Fibroblast of mammary gland (primary cell): ENCODE data around the gene HIBCH.
A peak's percentile ranks its signal among the peaks of the same experiment; 100 is the strongest.
"Not testable (repeated sequence)": the region's sequence is repeated elsewhere in the genome, so short reads cannot be mapped to it uniquely, and the experiment has no call there.

ENCODE experiments used
- DNase-seq: peaks from one replicate; pipeline ENCODE4 v3.0.0-alpha.2; 2010; ENCODE audit warnings: low read depth
- H3K4me3 ChIP-seq: 2 replicates; pipeline ENCODE4 v1.5.1; 2011; ENCODE audit warnings: low read depth, mild to moderate bottlenecking, low read length, moderate library complexity; ENCODE audit not compliant: control insufficient read depth
- TF ChIP-seq, protein P1 (sequence below): conservative IDR thresholded peaks from 2 replicates; pipeline ENCODE4 v1.5.1; 2011; ENCODE audit warnings: low read depth, low read length, inconsistent platforms; ENCODE audit not compliant: control insufficient read depth, insufficient read depth

Gene HIBCH

DNA sequence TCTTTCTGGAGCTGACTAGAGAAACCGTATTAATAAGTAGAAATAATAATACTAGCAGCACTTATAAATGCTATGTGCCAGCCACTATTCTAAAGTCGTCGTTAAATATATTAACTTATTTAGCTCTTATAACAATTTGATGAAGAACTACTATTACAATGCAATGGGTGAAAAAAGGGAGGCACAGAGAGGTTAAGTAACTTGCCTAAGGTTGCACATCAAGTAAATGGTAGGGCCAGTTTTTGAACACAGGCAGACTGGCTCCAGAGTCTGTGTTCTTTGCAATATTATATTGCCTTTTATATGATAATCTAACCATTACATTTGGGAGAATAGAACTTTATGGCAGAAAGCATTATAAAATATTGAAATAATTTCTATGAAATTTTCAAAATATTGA lies 41.3 kb upstream of the HIBCH start:
- no peak overlapping the region for H3K4me3 ChIP-seq
- DNase-seq: no peak
- TF ChIP-seq, protein P1, sequence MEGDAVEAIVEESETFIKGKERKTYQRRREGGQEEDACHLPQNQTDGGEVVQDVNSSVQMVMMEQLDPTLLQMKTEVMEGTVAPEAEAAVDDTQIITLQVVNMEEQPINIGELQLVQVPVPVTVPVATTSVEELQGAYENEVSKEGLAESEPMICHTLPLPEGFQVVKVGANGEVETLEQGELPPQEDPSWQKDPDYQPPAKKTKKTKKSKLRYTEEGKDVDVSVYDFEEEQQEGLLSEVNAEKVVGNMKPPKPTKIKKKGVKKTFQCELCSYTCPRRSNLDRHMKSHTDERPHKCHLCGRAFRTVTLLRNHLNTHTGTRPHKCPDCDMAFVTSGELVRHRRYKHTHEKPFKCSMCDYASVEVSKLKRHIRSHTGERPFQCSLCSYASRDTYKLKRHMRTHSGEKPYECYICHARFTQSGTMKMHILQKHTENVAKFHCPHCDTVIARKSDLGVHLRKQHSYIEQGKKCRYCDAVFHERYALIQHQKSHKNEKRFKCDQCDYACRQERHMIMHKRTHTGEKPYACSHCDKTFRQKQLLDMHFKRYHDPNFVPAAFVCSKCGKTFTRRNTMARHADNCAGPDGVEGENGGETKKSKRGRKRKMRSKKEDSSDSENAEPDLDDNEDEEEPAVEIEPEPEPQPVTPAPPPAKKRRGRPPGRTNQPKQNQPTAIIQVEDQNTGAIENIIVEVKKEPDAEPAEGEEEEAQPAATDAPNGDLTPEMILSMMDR: no peak

DNA sequence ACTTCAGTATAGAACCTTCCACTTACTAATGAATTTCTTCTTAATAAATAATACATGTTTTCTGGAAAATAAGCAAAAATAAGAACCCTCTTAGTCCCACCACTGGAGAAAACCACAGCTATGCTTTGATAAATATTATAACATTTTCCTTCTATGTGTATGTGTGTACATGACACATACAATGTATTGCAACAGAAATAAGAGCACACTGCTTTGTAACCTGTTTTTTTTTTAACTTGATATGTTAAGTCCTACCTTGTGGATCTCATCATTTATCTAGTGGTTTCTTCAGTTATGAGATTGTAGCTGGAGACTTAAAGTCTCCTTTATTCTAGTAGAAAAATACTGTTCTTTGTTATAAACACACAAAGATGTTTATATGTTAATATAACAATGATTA lies 40.9 kb upstream of the HIBCH start:
- TF ChIP-seq, protein P1: no peak
- DNase-seq: no peak
- H3K4me3 ChIP-seq: no peak overlapping the region

DNA sequence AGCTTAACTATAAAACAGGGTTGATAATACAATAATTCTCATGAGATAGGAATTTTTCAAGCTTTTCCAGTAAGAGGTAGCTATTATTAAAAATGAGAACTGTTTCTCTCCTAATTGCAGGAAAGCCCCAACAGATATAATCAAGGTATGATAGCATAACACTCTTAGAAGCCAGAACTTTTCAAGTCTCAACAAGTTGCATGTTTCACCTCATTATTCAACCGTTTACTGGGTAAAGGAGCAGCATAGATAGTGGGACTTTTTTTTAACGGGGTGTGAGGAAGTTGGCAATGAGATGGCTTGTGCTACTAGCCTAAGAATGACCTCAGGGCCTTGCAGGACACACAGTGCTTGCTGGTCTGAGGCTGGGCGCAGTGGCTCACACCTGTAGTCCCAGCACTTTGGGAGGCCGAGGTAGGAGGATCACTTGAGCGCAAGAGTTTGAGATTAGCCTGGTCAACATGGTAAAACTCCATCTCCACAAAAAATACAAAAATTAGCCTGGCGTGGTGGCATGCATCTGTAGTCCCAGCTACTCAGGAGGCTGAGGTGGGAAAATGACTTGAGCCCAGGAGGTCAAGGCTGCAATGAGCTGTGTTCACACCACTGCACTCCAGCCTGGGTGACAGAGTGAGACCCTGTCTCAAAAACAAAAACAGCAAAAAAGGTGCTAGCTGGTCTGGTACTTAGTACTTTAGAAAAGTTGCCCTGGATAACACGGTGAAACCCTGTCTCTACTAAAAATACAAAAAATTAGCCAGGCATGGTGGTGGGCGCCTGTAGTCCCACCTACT lies 39.2 kb upstream of the HIBCH start:
- DNase-seq, H3K4me3 ChIP-seq: not testable (repeated sequence)

DNA sequence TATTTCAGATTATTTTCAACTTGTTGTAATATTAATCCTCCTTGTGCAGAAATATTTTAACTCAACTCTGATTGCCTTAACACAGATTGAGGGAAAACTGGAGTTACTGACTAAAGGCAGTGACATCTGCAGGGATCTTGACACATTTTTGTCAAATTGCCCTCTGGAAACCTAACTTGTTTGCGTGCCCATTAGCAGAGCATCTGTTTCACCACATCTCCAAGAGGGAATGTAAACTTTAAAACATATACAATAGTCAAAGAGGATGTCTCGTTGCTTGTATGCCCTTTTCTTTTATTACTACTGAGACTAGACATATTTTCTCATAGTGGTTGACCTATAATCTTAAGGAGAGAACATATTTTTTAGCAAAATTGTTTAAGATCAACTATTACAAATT lies 38.0 kb upstream of the HIBCH start:
- TF ChIP-seq, protein P1: no peak
- DNase-seq: no peak
- no peak overlapping the region for H3K4me3 ChIP-seq

DNA sequence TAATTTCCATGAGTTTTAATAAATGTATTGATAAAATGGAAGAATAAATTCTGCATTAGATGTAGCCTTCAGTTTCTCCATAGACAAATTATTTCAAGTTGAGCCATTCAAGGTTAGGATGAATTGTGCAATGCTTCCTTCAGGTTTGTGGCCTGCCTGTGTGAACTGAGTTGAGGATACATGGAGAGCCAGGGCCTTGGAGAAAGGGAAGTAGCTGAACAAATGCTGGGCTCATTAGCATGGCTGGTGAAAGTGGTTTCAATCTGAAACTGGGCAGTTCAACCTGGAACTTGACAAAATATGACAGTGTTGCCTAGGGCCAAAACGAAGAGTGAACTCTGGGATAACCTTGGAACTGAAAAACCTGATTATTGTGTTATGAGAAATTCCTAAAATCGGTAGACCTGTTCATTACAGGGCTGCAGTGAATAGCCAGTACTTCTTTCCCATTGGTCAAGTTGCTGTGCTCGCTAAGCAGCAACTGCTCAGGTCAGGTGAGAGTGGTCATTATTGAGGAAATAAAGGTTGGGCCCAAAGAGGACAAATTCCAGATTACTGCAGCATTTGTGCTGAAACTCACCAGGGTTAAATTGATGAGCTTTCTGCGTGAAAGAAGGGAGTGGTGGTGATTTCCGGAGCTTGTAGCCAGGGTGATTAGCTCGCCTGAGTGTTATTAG lies 36.5 kb upstream of the HIBCH start:
- DNase-seq: no peak
- H3K4me3 ChIP-seq: no peak overlapping the region
- TF ChIP-seq, protein P1: no peak

DNA sequence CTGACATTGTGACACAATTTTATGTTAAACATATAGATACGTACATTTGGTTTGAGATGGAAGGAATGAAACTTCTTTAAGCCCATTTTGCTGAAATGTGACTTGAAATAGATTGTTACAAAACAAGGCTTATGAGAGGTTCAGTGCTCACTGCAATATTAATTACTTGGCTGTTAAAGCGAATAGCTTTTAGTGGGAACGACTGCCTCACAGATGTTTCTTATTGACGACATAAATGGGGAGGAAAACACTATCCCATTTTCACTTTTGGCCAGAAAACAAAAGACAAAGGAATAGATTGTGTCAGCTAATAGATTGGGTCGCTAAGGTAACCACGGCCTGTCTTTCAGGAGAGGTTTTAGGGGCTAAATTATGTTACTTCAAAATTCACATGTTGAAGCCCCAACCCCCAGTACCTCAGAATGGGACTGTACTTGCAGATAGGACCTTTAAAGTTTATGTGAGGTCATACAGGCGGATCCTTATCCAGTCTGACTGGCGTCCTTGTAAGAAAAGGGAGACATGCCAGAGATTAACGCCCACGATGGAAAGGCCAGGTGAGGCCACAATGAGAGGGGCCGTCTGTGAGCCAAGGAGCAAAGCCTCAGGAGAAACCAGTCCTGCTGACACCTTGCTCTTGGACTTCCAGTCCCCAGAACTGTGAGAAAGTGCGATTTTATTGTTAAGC lies 34.5 kb upstream of the HIBCH start:
- peak; percentile 38 for DNase-seq
- TF ChIP-seq, protein P1: no peak
- H3K4me3 ChIP-seq: no peak overlapping the region

DNA sequence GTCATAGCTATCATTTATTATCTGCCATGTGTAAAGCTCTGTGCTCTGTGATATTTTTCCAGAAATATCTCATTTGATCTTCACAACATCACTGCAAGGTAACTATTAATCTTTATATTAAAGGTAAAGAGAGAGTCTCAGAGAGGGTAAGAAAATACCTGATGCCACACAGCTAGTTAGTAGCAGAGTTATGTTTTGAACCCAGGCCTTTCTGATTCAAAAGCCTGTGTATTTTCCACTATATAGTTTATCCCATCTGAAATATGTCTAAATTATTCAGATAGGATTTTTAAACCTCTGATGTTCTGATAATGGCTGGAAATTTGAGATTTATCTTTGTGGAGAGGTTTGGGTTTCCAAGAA lies 33.9 kb upstream of the HIBCH start:
- TF ChIP-seq, protein P1: no peak
- no peak overlapping the region for H3K4me3 ChIP-seq
- DNase-seq: no peak
